HepG2 (cell line): ENCODE results near the gene LCAT. TPM values are rescaled to one million over a fixed set of nuclear protein-coding genes. Genes with fewer than 3 reads are reported as not detected.

ENCODE experiments used
- AGO2 ChIP-seq: fragments of 200-400 bp; formaldehyde crosslinking; optimal IDR thresholded peaks from 2 replicates; pipeline ENCODE3; 2017; ENCODE audit warnings: mild to moderate bottlenecking, low read depth, low read length, moderate library complexity
- ESRRA ChIP-seq: sonication (generic); formaldehyde crosslinking; IDR thresholded peaks from 2 replicates; pipeline ENCODE4 v1.5.1; 2020; ENCODE audit warnings: mild to moderate bottlenecking, low read depth, missing genetic modification reagents
- HOXA3 ChIP-seq: sonication (generic); formaldehyde crosslinking; IDR thresholded peaks from 2 replicates; pipeline ENCODE4 v1.5.0; 2020; ENCODE audit warnings: missing genetic modification reagents
- MAFK ChIP-seq, 2 experiments: IDR thresholded peaks in 1 of 2; conservative IDR thresholded peaks in 1 of 2; 2 replicates each; pipeline ENCODE4 v1.6.1; 2011; ENCODE audit warnings: improper control_type of control experiment in 2 of 2, low read length in 2 of 2
- MYC ChIP-seq: sonication (generic); formaldehyde crosslinking; IDR thresholded peaks from 2 replicates; pipeline ENCODE4 v1.9.0; 2021; ENCODE audit warnings: missing genetic modification reagents, borderline replicate concordance
- POLR2G ChIP-seq: fragments of 200-400 bp; formaldehyde crosslinking; IDR thresholded peaks from 2 replicates; pipeline ENCODE4 v1.6.1; 2018; ENCODE audit warnings: mild to moderate bottlenecking, low read depth, low read length, moderate library complexity
- SALL1 ChIP-seq: sonication (generic); formaldehyde crosslinking; IDR thresholded peaks from 2 replicates; pipeline ENCODE4 v1.8.0; 2022; ENCODE audit warnings: mild to moderate bottlenecking, missing genetic modification reagents
- SSRP1 ChIP-seq: IDR thresholded peaks from 2 replicates; pipeline ENCODE4 v1.6.1; 2016; ENCODE audit warnings: control low read depth
- ZBTB3 ChIP-seq: sonication (generic); formaldehyde crosslinking; IDR thresholded peaks from 2 replicates; pipeline ENCODE4 v1.4.0; 2020; ENCODE audit warnings: low read depth, mild to moderate bottlenecking, moderate library complexity, missing genetic modification reagents, borderline replicate concordance
- ZNF101 ChIP-seq: sonication (generic); formaldehyde crosslinking; IDR thresholded peaks from 2 replicates; pipeline ENCODE4 v1.4.0; 2020; ENCODE audit warnings: mild to moderate bottlenecking, low read depth, missing genetic modification reagents, borderline replicate concordance
- ZNF383 ChIP-seq: sonication (generic); formaldehyde crosslinking; IDR thresholded peaks from 2 replicates; pipeline ENCODE4 v1.4.0; 2020; ENCODE audit warnings: missing genetic modification reagents, mild to moderate bottlenecking, borderline replicate concordance
- ZNF432 ChIP-seq: sonication (generic); formaldehyde crosslinking; IDR thresholded peaks from 2 replicates; pipeline ENCODE4 v1.5.0; 2020; ENCODE audit warnings: missing genetic modification reagents, mild to moderate bottlenecking, borderline replicate concordance
- ZNF501 ChIP-seq: sonication (generic); formaldehyde crosslinking; IDR thresholded peaks from 2 replicates; pipeline ENCODE4 v1.5.1; 2020; ENCODE audit warnings: mild to moderate bottlenecking, moderate library complexity, missing genetic modification reagents
- ZNF512 ChIP-seq: sonication (generic); formaldehyde crosslinking; IDR thresholded peaks from 2 replicates; pipeline ENCODE4 v1.4.0; 2020; ENCODE audit warnings: mild to moderate bottlenecking, missing genetic modification reagents
- ZNF572 ChIP-seq: sonication (generic); formaldehyde crosslinking; IDR thresholded peaks from 2 replicates; pipeline ENCODE4 v1.5.1; 2020; ENCODE audit warnings: mild to moderate bottlenecking, missing genetic modification reagents
- ZNF598 ChIP-seq: sonication (generic); formaldehyde crosslinking; IDR thresholded peaks from 2 replicates; pipeline ENCODE4 v1.5.1; 2020; ENCODE audit warnings: mild to moderate bottlenecking, missing genetic modification reagents, borderline replicate concordance
- polyA plus RNA-seq, 8 experiments: library from polyadenylated mRNA; depleted of rRNA in 3 of 8; stranded (reverse) in 7 of 8; unstranded in 1 of 8; fragments of >200 nt; fragmentation: Illumina TruSeq in 4 of 8; extraction: Trizol in 4 of 8; gene quantifications; 2 replicates each; pipeline versions ENCODE4 v1.2.1 to v1.2.3, GENCODE V29; 2011 to 2016; ENCODE audit warnings: low read depth in 4 of 8, missing spikeins in 1 of 8, mixed read lengths in 1 of 8; ENCODE audit not compliant: insufficient read depth in 1 of 8
- total RNA-seq, 5 experiments: library from RNA; depleted of rRNA; stranded (reverse); fragments of >200 nt; fragmentation: Illumina TruSeq; extraction: Trizol; gene quantifications; 2 replicates each; pipeline ENCODE4 v1.2.3, GENCODE V29; 2016; ENCODE audit warnings: low read depth in 1 of 5
- TF ChIP-seq, protein P1 (sequence below): sonication (generic); formaldehyde crosslinking; IDR thresholded peaks from 2 replicates; pipeline ENCODE4 v1.4.0; 2020; ENCODE audit warnings: missing genetic modification reagents, low read depth, mild to moderate bottlenecking, borderline replicate concordance
- TF ChIP-seq, protein P2 (sequence below): sonication (generic); formaldehyde crosslinking; IDR thresholded peaks from 2 replicates; pipeline ENCODE4 v1.4.0; 2020; ENCODE audit warnings: mild to moderate bottlenecking, missing genetic modification reagents
- TF ChIP-seq, protein P3 (sequence below): sonication (generic); formaldehyde crosslinking; IDR thresholded peaks from 2 replicates; pipeline ENCODE4 v1.5.1; 2020; ENCODE audit warnings: mild to moderate bottlenecking, missing genetic modification reagents, moderate library complexity

The LCAT gene
- total and polyA plus RNA-seq, 2 of the 13 experiments (the other 11 are each of a cell fraction or from before 2014, with no cell fraction given), result 36.1 to 38.9 TPM

GRCh38 chr16:67954421-67955196 lies 10.7 kb upstream of the LCAT start (continued):
- TF ChIP-seq ZBTB3 (CRISPR knock-in tag), result no peak
- TF ChIP-seq ESRRA, result no peak
- TF ChIP-seq, protein P1, sequence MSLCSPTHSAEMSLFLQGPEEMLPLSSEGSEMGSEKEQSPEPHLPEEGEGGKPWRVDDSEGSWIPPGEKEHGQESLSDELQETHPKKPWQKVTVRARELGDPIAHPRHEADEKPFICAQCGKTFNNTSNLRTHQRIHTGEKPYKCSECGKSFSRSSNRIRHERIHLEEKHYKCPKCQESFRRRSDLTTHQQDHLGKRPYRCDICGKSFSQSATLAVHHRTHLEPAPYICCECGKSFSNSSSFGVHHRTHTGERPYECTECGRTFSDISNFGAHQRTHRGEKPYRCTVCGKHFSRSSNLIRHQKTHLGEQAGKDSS (CRISPR knock-in tag), result 0 out of 2 replicates have a peak, but pooled peaks have one; percentile 10
- TF ChIP-seq ZNF512 (CRISPR knock-in tag), result no peak
- TF ChIP-seq ZNF598, result no peak
- TF ChIP-seq, protein P2, sequence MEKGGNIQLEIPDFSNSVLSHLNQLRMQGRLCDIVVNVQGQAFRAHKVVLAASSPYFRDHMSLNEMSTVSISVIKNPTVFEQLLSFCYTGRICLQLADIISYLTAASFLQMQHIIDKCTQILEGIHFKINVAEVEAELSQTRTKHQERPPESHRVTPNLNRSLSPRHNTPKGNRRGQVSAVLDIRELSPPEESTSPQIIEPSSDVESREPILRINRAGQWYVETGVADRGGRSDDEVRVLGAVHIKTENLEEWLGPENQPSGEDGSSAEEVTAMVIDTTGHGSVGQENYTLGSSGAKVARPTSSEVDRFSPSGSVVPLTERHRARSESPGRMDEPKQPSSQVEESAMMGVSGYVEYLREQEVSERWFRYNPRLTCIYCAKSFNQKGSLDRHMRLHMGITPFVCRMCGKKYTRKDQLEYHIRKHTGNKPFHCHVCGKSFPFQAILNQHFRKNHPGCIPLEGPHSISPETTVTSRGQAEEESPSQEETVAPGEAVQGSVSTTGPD (CRISPR knock-in tag), result no peak
- TF ChIP-seq MYC (CRISPR knock-in tag), result 0 out of 2 replicates have a peak, but pooled peaks have one; percentile 17
- TF ChIP-seq, protein P3, sequence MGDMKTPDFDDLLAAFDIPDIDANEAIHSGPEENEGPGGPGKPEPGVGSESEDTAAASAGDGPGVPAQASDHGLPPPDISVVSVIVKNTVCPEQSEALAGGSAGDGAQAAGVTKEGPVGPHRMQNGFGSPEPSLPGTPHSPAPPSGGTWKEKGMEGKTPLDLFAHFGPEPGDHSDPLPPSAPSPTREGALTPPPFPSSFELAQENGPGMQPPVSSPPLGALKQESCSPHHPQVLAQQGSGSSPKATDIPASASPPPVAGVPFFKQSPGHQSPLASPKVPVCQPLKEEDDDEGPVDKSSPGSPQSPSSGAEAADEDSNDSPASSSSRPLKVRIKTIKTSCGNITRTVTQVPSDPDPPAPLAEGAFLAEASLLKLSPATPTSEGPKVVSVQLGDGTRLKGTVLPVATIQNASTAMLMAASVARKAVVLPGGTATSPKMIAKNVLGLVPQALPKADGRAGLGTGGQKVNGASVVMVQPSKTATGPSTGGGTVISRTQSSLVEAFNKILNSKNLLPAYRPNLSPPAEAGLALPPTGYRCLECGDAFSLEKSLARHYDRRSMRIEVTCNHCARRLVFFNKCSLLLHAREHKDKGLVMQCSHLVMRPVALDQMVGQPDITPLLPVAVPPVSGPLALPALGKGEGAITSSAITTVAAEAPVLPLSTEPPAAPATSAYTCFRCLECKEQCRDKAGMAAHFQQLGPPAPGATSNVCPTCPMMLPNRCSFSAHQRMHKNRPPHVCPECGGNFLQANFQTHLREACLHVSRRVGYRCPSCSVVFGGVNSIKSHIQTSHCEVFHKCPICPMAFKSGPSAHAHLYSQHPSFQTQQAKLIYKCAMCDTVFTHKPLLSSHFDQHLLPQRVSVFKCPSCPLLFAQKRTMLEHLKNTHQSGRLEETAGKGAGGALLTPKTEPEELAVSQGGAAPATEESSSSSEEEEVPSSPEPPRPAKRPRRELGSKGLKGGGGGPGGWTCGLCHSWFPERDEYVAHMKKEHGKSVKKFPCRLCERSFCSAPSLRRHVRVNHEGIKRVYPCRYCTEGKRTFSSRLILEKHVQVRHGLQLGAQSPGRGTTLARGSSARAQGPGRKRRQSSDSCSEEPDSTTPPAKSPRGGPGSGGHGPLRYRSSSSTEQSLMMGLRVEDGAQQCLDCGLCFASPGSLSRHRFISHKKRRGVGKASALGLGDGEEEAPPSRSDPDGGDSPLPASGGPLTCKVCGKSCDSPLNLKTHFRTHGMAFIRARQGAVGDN (CRISPR knock-in tag), result peak; percentile 76
- peak; percentile 48 for TF ChIP-seq AGO2
- no peak for TF ChIP-seq MAFK (conservative IDR thresholded peaks at IDR 0.05 in 1 of 2, IDR thresholded peaks at IDR 0.05 in 1 of 2; ENCODE audit: low read length in 2 of 2)
- 0 out of 2 replicates have a peak, but pooled peaks have one; percentile 34 for TF ChIP-seq HOXA3 (CRISPR knock-in tag)
- no peak for TF ChIP-seq ZNF383 (CRISPR knock-in tag)
- TF ChIP-seq ZNF101, result no peak
- TF ChIP-seq SSRP1 (CRISPR knock-in tag), result peak; percentile 81; the same call in 1 of the 2 replicates
- peak; percentile 19; the same call in 1 of the 2 replicates for TF ChIP-seq ZNF501
- TF ChIP-seq POLR2G, result peak; percentile 35; the same call in 1 of the 2 replicates
- peak; percentile 61; the same call in 1 of the 2 replicates for TF ChIP-seq ZNF572 (CRISPR knock-in tag)
- TF ChIP-seq SALL1, result peak; percentile 41
- 0 out of 2 replicates have a peak, but pooled peaks have one; percentile 35 for TF ChIP-seq ZNF432 (CRISPR knock-in tag)
